ENCODE measurements around the gene IRAK2. TPM values are rescaled to one million over a fixed set of nuclear protein-coding genes. Genes with fewer than 3 reads are reported as not detected.

The IRAK2 gene
- total RNA-seq, 1 donor, result 4.0 TPM

DNA sequence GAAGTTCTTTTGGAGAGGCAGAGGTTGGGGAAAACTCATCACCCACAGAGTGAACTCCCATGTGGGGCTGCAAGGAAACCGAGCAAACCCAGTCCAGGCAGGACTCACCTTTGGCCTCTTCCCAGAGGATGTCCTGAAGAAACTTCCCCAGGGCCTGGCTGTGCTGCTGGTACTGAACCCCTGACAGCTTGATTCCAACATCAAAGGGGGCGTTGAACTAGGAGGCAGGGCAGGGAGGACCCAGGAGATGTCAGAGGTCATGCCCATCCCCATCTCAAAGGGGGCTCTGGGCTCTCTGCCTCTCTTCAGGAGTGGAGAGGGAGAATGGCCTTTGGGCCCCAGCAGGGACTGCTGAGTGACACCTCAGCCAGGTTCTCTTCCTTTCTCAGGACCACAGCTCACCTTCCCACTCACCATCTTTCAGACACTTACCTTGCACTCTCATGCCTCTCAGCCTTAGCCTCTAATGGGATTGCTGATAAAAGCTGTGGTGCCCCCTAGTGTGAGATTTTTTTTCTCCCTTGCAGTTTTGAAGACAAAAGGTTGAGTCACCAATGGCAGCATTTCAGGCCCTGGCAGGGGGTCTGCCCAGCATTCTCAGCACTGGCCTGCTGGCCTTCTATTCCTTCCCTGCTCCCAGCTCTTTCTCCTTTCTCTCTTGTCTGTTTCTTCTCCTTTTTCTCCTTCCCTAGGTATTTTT lies 122.0 kb downstream of the IRAK2 start:
- Histone ChIP-seq H3K9me3 (ENCODE audit: low read depth, low read length) (no peaks in the 10 kb centered on the region), H3K4me2 (ENCODE audit: insufficient read depth, low read length) (no peak overlapping the region), H3K79me2 (ENCODE audit: insufficient read depth, low read length) (peaks cover 9% of the 10 kb centered on the region), H4K20me1 (ENCODE audit: insufficient read depth, low read length) (peaks cover 3% of the 10 kb centered on the region), H3K27me3 (ENCODE audit: insufficient read depth, low read length) (no peaks in the 10 kb centered on the region), H3K4me1 (ENCODE audit: insufficient read depth, low read length) (peaks cover 29% of the 10 kb centered on the region), H3K4me3 (ENCODE audit: insufficient read depth, low read length) (no peak overlapping the region), H2AFZ (ENCODE audit: low read length) (no peak overlapping the region), H3K36me3 (ENCODE audit: insufficient read depth, low read length) (peaks cover 7% of the 10 kb centered on the region), H3K27ac (ENCODE audit: low read depth, low read length) (no peak overlapping the region)
- TF ChIP-seq, protein P1, sequence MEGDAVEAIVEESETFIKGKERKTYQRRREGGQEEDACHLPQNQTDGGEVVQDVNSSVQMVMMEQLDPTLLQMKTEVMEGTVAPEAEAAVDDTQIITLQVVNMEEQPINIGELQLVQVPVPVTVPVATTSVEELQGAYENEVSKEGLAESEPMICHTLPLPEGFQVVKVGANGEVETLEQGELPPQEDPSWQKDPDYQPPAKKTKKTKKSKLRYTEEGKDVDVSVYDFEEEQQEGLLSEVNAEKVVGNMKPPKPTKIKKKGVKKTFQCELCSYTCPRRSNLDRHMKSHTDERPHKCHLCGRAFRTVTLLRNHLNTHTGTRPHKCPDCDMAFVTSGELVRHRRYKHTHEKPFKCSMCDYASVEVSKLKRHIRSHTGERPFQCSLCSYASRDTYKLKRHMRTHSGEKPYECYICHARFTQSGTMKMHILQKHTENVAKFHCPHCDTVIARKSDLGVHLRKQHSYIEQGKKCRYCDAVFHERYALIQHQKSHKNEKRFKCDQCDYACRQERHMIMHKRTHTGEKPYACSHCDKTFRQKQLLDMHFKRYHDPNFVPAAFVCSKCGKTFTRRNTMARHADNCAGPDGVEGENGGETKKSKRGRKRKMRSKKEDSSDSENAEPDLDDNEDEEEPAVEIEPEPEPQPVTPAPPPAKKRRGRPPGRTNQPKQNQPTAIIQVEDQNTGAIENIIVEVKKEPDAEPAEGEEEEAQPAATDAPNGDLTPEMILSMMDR (IDR thresholded peaks at IDR 0.05; ENCODE audit: extremely low read depth, low read depth, low read length), result peak; percentile 64
- DNase-seq (ENCODE audit: insufficient read length, low spot score, missing footprints), result no peak

DNA sequence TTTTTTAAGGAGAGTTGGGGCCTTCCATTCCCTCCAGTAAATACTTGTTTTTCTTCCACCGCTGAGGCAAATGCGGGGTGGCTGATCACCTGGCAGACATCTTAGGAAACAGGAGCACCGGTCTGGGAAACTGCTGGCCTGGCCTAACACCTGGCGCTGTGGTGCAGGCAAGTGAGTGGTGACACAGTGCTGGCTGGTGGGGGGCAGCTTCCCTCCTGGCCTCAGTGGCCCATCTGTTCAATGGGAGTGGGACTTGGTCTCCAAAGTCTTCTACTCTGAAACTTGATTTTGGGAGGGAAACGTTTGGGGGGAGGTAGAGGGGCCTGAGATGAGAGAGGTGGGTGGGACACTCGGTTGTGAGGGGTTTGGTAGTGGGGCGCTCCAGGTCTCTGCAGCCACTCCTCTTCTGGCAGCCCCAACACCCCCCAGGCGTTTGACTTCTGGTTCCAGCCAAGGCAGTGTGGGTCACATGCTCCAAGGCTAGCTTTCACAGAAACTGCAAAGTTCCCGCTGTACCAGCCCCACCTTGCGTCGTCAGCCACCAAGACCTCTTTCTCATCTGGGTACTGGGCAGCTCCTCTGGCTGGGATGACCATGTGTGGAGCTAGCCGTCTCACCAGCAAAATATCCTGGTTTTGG lies 123.3 kb downstream of the IRAK2 start:
- Histone ChIP-seq H3K4me2 (ENCODE audit: insufficient read depth, low read length) (no peak overlapping the region), H3K79me2 (ENCODE audit: insufficient read depth, low read length) (peaks cover 9% of the 10 kb centered on the region), H3K36me3 (ENCODE audit: insufficient read depth, low read length) (peaks cover 12% of the 10 kb centered on the region), H3K27me3 (ENCODE audit: insufficient read depth, low read length) (no peaks in the 10 kb centered on the region), H2AFZ (ENCODE audit: low read length) (no peak overlapping the region), H3K4me1 (ENCODE audit: insufficient read depth, low read length) (peaks cover 20% of the 10 kb centered on the region), H3K27ac (ENCODE audit: low read depth, low read length) (no peak overlapping the region), H3K9me3 (ENCODE audit: low read depth, low read length) (no peaks in the 10 kb centered on the region), H4K20me1 (ENCODE audit: insufficient read depth, low read length) (peaks cover 3% of the 10 kb centered on the region), H3K4me3 (ENCODE audit: insufficient read depth, low read length) (no peak overlapping the region)
- TF ChIP-seq, protein P1 (IDR thresholded peaks at IDR 0.05; ENCODE audit: extremely low read depth, low read depth, low read length), result no peak
- no peak for DNase-seq (ENCODE audit: insufficient read length, low spot score, missing footprints)

DNA sequence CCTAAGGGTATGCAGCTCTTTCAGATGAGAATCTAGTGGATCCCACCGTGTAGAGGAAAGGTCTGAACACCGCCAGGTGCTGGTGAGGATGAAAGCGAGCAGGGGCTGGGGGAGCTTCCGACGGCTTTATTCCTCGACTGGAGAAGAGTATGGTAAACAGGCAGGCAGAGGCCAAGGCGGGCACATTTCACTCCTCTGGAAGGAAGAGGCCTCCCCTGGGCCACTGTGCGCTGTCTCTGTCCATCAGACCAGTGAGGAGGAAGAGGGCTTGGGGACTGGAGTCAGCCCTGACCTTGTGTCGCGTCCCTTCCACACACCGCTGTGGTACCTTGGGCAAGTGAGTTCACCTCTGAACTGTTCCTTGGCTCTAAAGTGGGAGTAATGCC lies 123.8 kb downstream of the IRAK2 start:
- no peak overlapping the region for H2AFZ ChIP-seq (ENCODE audit: low read length)
- DNase-seq (ENCODE audit: insufficient read length, low spot score, missing footprints), result no peak
- no peak overlapping the region for H3K4me3 ChIP-seq (ENCODE audit: insufficient read depth, low read length)
- peaks cover 13% of the 10 kb centered on the region for H3K36me3 ChIP-seq (ENCODE audit: insufficient read depth, low read length)
- peaks cover 6% of the 10 kb centered on the region for H3K79me2 ChIP-seq (ENCODE audit: insufficient read depth, low read length)
- no peaks in the 10 kb centered on the region for H3K27me3 ChIP-seq (ENCODE audit: insufficient read depth, low read length)
- TF ChIP-seq, protein P1 (IDR thresholded peaks at IDR 0.05; ENCODE audit: extremely low read depth, low read depth, low read length), result no peak
- peaks cover 3% of the 10 kb centered on the region for H4K20me1 ChIP-seq (ENCODE audit: insufficient read depth, low read length)
- peaks cover 21% of the 10 kb centered on the region for H3K4me1 ChIP-seq (ENCODE audit: insufficient read depth, low read length)
- H3K4me2 ChIP-seq (ENCODE audit: insufficient read depth, low read length), result no peak overlapping the region
- H3K27ac ChIP-seq (ENCODE audit: low read depth, low read length), result no peak overlapping the region
- H3K9me3 ChIP-seq (ENCODE audit: low read depth, low read length), result no peaks in the 10 kb centered on the region

DNA sequence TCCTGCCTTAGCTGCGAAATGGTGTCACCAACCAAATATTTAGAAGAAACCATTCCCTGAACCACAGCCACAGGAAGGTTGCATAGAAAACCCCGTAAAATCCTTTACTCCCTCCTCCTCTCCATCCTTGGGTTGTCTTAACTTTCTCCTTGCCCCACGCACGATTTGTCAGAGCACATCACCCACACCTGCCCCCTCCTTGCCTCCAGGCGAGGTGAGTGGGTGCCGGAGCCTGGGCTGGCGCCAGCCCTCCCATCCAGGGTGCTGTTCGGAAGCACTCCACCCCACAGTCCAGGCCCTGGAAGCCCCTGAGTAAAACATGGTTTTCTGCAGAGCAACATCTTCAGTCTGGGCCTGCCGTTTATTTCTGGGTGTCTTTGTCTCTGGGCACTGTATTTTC lies 124.4 kb downstream of the IRAK2 start:
- Histone ChIP-seq H3K4me3 (ENCODE audit: insufficient read depth, low read length) (no peak overlapping the region), H3K9me3 (ENCODE audit: low read depth, low read length) (no peaks in the 10 kb centered on the region), H3K4me2 (ENCODE audit: insufficient read depth, low read length) (no peak overlapping the region), H4K20me1 (ENCODE audit: insufficient read depth, low read length) (peaks cover 3% of the 10 kb centered on the region), H3K36me3 (ENCODE audit: insufficient read depth, low read length) (peaks cover 13% of the 10 kb centered on the region), H3K79me2 (ENCODE audit: insufficient read depth, low read length) (peaks cover under 1% of the 10 kb centered on the region), H2AFZ (ENCODE audit: low read length) (no peak overlapping the region), H3K4me1 (ENCODE audit: insufficient read depth, low read length) (peaks cover 21% of the 10 kb centered on the region), H3K27me3 (ENCODE audit: insufficient read depth, low read length) (no peaks in the 10 kb centered on the region), H3K27ac (ENCODE audit: low read depth, low read length) (no peak overlapping the region)
- DNase-seq (ENCODE audit: insufficient read length, low spot score, missing footprints), result no peak
- TF ChIP-seq, protein P1 (IDR thresholded peaks at IDR 0.05; ENCODE audit: extremely low read depth, low read depth, low read length), result no peak

Measured in osteoblast (primary cell).